Vagina (tissue), 2 donors: ENCODE measurements around the gene MON1B.

Source experiments
- POLR2A ChIP-seq, 2 donors: fragments of 450-650 bp; IDR thresholded peaks; one replicate each; pipeline ENCODE4 v1.6.1; 2017; ENCODE audit warnings: antibody characterized with exemption in 2 of 2, mild to moderate bottlenecking in 2 of 2, moderate library complexity in 2 of 2
- POLR2AphosphoS5 ChIP-seq, 2 donors: sonication (generic); formaldehyde crosslinking; IDR thresholded peaks; one replicate each; pipeline ENCODE4 v1.9.0; 2017; ENCODE audit warnings: antibody characterized with exemption in 2 of 2, mild to moderate bottlenecking in 2 of 2, low read depth in 1 of 2; ENCODE audit not compliant: insufficient read depth in 1 of 2
- TF ChIP-seq, protein P1 (sequence below), 3 experiments: fragments of 450-650 bp in 2 of 3; fragments of 200-600 bp in 1 of 3; sonication (generic) in 1 of 3; IDR thresholded peaks; one replicate each; pipeline ENCODE4 v1.5.1; 2017 to 2019; ENCODE audit warnings: antibody characterized with exemption in 3 of 3, mild to moderate bottlenecking in 2 of 3, moderate library complexity in 2 of 3

GRCh38 chr16:77190190-77190477 is 856 bp upstream of the MON1B start:
- TF ChIP-seq, protein P1, sequence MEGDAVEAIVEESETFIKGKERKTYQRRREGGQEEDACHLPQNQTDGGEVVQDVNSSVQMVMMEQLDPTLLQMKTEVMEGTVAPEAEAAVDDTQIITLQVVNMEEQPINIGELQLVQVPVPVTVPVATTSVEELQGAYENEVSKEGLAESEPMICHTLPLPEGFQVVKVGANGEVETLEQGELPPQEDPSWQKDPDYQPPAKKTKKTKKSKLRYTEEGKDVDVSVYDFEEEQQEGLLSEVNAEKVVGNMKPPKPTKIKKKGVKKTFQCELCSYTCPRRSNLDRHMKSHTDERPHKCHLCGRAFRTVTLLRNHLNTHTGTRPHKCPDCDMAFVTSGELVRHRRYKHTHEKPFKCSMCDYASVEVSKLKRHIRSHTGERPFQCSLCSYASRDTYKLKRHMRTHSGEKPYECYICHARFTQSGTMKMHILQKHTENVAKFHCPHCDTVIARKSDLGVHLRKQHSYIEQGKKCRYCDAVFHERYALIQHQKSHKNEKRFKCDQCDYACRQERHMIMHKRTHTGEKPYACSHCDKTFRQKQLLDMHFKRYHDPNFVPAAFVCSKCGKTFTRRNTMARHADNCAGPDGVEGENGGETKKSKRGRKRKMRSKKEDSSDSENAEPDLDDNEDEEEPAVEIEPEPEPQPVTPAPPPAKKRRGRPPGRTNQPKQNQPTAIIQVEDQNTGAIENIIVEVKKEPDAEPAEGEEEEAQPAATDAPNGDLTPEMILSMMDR (IDR thresholded peaks at IDR 0.05): no peak
- TF ChIP-seq POLR2A (IDR thresholded peaks at IDR 0.05): no peak
- no peak for TF ChIP-seq POLR2AphosphoS5 (IDR thresholded peaks at IDR 0.05; ENCODE audit: insufficient read depth in 1 of 2, low read depth in 1 of 2)
